ENCODE measurements around the gene EIF3L.

- TF ChIP-seq, protein P1, sequence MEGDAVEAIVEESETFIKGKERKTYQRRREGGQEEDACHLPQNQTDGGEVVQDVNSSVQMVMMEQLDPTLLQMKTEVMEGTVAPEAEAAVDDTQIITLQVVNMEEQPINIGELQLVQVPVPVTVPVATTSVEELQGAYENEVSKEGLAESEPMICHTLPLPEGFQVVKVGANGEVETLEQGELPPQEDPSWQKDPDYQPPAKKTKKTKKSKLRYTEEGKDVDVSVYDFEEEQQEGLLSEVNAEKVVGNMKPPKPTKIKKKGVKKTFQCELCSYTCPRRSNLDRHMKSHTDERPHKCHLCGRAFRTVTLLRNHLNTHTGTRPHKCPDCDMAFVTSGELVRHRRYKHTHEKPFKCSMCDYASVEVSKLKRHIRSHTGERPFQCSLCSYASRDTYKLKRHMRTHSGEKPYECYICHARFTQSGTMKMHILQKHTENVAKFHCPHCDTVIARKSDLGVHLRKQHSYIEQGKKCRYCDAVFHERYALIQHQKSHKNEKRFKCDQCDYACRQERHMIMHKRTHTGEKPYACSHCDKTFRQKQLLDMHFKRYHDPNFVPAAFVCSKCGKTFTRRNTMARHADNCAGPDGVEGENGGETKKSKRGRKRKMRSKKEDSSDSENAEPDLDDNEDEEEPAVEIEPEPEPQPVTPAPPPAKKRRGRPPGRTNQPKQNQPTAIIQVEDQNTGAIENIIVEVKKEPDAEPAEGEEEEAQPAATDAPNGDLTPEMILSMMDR (IDR thresholded peaks at IDR 0.05), result no peak
- no peak for TF ChIP-seq POLR2A (IDR thresholded peaks at IDR 0.05)
These were observed 62.5 kb downstream of the EIF3L start for GRCh38 chr22:37911697-37912096.
